SK-MEL-5 (cell line): ENCODE measurements around the gene WWC1. TPM values are rescaled to one million over a fixed set of nuclear protein-coding genes. Genes with fewer than 3 reads are reported as not detected.
A peak's percentile ranks its signal among the peaks of the same experiment; 100 is the strongest.

Experiments used
- DNase-seq: peaks from one replicate; pipeline ENCODE4 v3.0.0-alpha.2; 2016; ENCODE audit warnings: low read depth, low spot score
- in situ Hi-C: cut with HindIII; loops from 2 replicates; pipeline ENCODE4 v1.10.0; 2016; ENCODE audit warnings: low sequenced_read_pairs, high pct_unique_total_duplicates, low pct_unique_long_range_greater_than_20kb
- polyA plus RNA-seq, 2 experiments: library from polyadenylated mRNA; depleted of rRNA; stranded (reverse); fragments of >200 nt; gene quantifications; 2 replicates each; pipeline ENCODE4 v1.2.3, GENCODE V29; 2015
- total RNA-seq: library from RNA; depleted of rRNA; stranded (reverse); fragments of >200 nt; shearing (Covaris generic); gene quantifications from 2 replicates; pipeline ENCODE4 v1.2.3, GENCODE V29; 2014; rRNA removed

The WWC1 gene
- total RNA-seq: 12.7 and 13.2 TPM in 2 replicates
- 15.1 and 27.7 TPM in 2 replicates for polyA plus RNA-seq (2015; cell fraction: cytosol; rRNA removed)
- polyA plus RNA-seq (2015; cell fraction: nucleus; rRNA removed): 10.1 and 11.3 TPM in 2 replicates

DNA sequence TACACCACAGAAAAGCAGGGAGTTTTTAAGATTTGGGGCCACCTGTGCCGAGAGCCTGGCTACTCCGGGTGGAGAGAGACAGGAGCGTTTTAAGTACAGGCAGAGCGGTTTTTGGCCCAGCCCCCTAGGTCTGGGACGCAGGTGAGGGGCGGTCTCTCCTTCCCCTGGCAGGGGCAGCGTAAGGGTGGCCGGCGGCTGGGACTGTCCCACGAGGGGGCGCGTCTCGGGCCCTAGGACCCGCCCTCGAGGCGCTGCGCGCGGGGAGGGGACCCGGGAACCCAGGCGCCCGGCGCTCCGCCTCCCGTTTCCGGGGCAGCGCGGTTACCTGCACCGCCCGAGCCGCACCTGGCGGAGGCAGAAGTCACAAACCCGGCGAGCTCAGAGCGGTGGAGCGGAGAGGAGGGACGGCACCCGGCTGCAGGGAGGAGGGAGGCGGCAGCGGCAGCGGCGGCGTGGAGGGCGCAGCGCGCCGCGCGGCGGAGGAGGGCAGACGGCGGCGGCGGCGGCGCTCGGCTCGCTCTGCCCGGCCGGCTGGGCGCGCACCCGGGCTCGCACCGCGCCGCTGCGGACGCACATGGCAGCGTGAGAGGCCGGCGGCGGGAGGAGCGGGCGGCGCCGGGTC is at the start of gene WWC1:
TSS of gene WWC1 (plus strand) at position 304 of the 622 bp plus-strand sequence. CDS start 508 bp downstream, outside the sequence.
- in situ Hi-C loops: no loop called here
- DNase-seq: peak; percentile 53

DNA sequence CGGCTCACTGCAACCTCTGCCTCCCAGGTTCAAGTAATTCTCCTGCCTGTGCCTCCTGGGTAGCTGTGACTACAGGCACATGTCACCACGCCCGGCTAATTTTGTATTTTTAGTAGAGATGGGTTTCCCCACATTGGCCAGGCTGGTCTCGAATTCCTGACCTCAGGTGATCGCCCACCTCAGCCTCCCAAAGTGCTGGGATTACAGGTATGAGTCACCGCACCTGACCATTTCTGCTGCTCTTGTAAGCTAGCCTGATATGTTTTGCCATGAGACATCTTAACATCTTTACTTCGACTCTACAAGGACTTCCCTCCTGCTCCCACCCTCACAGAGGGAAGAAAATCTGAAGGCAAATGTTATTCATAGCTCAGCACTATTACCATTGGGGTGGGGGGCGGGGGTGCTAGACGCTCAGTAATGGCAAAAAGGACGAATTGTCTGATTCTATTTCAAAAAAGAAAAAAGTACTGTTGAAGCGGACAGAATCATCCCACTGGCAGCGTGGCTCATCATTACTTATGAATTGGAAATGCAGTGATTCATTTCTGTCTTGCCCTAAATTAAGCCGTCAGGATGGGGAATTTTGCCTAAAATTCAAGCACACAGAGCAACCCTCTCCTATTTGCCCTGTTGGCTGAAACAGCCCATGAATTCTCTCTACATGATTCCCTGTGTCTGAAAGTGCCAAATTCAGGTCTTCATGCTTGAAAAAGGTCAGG is 46.4 kb upstream of the WWC1 start:
- in situ Hi-C loops: no loop called here
- no peak for DNase-seq

DNA sequence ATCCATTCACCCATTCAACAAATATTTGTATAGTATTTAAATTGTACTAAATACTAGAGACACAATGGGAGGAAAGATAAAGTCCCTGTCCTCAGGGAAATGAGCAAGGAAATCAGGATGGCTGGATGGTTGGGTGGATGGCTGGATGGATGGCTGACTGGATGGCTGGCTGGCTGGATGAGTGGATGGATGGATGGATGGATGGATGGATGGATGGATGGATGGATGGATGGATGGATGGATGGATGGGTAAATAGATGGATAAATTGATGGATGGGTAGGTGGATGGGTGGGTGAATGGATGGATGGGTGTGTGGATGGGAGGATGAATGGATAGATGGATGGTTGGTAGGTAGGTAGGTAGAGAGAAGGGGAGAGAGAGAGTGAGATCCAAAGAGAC is 41.5 kb upstream of the WWC1 start:
- DNase-seq: no peak
- in situ Hi-C loops: no loop called here

DNA sequence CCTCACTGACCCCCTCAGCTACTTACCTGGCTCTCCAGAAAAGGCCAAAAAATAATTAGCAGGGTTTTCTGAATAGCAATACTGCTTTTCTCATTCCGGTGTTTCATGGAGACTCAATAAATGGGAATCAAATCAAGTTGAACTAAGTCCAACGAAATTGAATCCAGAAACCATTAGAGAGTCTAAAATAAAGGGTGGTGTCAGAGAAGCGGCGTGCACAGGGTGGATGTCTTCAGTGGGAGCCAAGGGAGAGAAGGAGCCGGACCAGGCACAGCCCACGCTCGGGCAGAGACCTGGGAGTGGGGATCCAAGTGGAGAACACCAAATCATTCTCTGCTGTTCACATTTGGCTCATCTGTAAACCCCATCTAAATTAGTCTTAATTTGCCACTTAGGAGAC is 40.2 kb upstream of the WWC1 start:
- in situ Hi-C loops: no loop called here
- no peak for DNase-seq

- in situ Hi-C loops: no loop called here
- no peak for DNase-seq
These were observed 37.3 kb upstream of the WWC1 start for GRCh38 chr5:168254013-168254693.

- in situ Hi-C loops: no loop called here
- no peak for DNase-seq
These were observed 30.9 kb upstream of the WWC1 start for GRCh38 chr5:168260353-168261226.

DNA sequence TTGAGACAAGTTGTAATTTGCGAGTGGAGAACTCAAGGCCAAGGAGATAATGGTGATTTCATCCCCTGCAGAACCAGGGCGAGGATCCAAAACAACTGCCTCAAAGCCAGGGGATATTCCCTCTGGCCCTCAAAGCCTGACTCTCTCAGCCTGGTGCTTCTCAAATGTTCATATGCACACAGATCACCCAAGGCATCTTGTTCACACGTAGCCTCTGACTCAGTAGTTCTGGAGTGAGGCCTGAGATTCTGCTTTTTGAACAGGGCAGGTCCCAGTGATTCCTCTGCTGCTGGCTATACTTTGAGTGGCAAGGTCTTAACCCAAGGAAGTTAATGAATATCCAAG is 30.2 kb upstream of the WWC1 start:
- in situ Hi-C loops: no loop called here
- DNase-seq: no peak

DNA sequence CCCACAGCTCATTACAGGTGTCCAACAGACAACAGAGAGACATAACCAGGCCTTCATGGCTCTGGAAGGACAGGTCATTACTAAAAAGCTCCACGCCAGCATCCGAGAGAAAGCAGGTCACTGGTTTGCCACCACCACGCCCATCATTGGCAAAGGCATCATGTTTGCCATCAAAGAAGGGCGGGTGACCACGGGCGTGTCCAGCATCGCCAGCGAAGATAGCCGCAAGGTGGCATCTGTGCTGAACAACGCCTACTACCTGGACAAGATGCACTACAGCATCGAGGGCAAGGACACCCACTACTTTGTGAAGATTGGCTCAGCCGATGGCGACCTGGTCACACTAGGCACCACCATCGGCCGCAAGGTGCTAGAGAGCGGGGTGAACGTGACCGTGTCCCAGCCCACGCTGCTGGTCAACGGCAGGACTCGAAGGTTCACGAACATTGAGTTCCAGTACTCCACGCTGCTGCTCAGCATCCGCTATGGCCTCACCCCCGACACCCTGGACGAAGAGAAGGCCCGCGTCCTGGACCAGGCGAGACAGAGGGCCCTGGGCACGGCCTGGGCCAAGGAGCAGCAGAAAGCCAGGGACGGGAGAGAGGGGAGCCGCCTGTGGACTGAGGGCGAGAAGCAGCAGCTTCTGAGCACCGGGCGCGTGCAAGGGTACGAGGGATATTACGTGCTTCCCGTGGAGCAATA is 29.3 kb upstream of the WWC1 start:
- in situ Hi-C loops: no loop called here
- DNase-seq: no peak

- in situ Hi-C loops: no loop called here
- no peak for DNase-seq
These were observed 28.3 kb upstream of the WWC1 start for GRCh38 chr5:168263121-168263520.

DNA sequence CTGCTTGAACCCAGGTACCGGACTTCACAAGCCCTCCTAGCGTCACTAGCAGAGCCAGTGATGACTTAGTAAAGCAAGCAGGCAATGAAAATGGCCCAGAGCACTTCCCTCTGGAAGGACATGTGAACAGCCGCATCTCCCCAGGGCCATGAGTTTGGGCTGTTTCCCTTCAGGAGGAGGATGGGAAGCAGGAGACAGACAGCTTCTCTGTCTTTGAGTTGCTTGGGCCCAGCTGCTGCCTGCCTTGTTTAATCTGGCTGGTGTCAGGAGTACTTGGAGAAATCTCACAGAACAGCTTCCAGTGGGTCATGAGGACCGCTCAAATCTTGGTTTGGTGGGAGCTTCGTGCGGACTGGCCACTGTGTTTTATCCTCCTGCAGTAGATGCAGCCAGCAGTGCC is 25.4 kb upstream of the WWC1 start:
- in situ Hi-C loops: no loop called here
- peak; percentile 30 for DNase-seq

- peak; percentile 89 for DNase-seq
- in situ Hi-C loops: no loop called here
These were observed 22.2 kb upstream of the WWC1 start for GRCh38 chr5:168268949-168269936.

DNA sequence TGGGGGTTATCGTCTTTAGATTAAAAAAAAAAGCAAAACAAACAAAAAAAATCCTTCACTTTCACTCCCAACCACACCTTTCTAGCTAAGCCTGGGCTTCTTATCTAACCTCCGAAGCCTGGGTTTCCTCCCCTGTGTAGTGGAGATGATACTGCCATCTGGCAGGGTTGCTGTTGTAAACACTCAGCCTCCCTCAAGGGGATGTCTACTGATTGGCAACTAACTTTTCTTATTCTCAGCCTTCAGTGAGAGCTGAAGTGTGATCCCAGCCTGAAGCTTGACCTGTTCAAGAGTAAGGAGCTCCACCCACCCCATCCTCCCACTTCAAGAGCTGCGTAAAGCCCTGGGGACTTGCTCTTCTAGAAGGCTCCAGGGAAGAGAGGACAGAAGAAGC is 21.5 kb upstream of the WWC1 start:
- no peak for DNase-seq
- in situ Hi-C loops: no loop called here

DNA sequence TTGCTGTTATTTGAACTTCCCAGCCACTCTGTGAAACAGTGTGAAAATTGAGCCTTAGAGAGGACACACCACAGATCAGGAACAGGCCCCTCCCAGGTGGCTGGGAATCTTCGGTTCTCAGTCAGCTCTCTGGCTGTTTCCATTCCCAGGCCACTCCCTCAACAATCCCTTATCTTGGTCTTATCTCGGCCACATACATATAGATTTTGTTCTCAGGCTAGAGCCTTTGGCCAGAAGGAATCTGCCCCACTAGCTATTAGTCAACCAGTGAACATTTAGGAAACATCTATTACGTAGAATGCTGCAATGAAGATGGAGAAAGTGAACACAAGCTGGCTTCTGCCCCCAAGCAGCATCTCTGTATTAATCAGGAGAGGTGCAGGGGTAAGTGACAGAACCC is 21.0 kb upstream of the WWC1 start:
- no peak for DNase-seq

GRCh38 chr5:168273056-168273980 is 18.1 kb upstream of the WWC1 start:
- DNase-seq: no peak
- in situ Hi-C loops: no loop called here

More for the DNA sequence above, 21.0 kb upstream of the WWC1 start:
- in situ Hi-C loops: no loop called here

- DNase-seq: no peak
- in situ Hi-C loops: no loop called here
These were observed 17.0 kb upstream of the WWC1 start for GRCh38 chr5:168274406-168274805.
